SK-N-SH treated with all-trans-retinoic acid at 6 μM for 48 hours (cell line): ENCODE results near the gene SBNO1.
A peak's percentile ranks its signal among the peaks of the same experiment; 100 is the strongest.

Experiments used
- ATAC-seq: fragments of 200-7000 bp; cut with Tn5 transposase; 3 replicates; pipeline ENCODE4 v1.9.1; 2020; ENCODE audit warnings: mild to moderate bottlenecking, moderate library complexity
- ARNTL ChIP-seq: fragments of 450-650 bp; formaldehyde crosslinking; IDR thresholded peaks from 2 replicates; pipeline ENCODE4 v1.5.0; 2020; ENCODE audit warnings: low read depth, mild to moderate bottlenecking, moderate library complexity, borderline replicate concordance
- BACH2 ChIP-seq: fragments of 250-450 bp; sonication (Bioruptor Pico); IDR thresholded peaks from 2 replicates; pipeline ENCODE4 v1.9.0; 2021; ENCODE audit warnings: mild to moderate bottlenecking, borderline replicate concordance
- CSDC2 ChIP-seq: fragments of 250-450 bp; sonication (Bioruptor Pico); IDR thresholded peaks from 2 replicates; pipeline ENCODE4 v1.5.0; 2020; ENCODE audit warnings: mild to moderate bottlenecking, moderate library complexity
- GLIS3 ChIP-seq: fragments of 250-450 bp; sonication (Bioruptor Pico); IDR thresholded peaks from 2 replicates; pipeline ENCODE4 v1.5.0; 2020; ENCODE audit warnings: mild to moderate bottlenecking, moderate library complexity
- ISL1 ChIP-seq: fragments of 250-450 bp; sonication (Bioruptor Pico); IDR thresholded peaks from 2 replicates; pipeline ENCODE4 v2.1.2; 2022; ENCODE audit warnings: mild to moderate bottlenecking, moderate library complexity
- OSR1 ChIP-seq: fragments of 250-450 bp; sonication (Bioruptor Pico); IDR thresholded peaks from 2 replicates; pipeline ENCODE4 v1.8.0; 2022; ENCODE audit warnings: moderate library complexity, mild to moderate bottlenecking, inconsistent platforms
- PATZ1 ChIP-seq: fragments of 250-450 bp; sonication (Bioruptor Pico); IDR thresholded peaks from 2 replicates; pipeline ENCODE4 v1.8.0; 2020; ENCODE audit warnings: mild to moderate bottlenecking, moderate library complexity, borderline replicate concordance
- PPARA ChIP-seq: fragments of 250-450 bp; sonication (Bioruptor Pico); IDR thresholded peaks from 2 replicates; pipeline ENCODE4 v1.5.0; 2020; ENCODE audit warnings: mild to moderate bottlenecking, borderline replicate concordance
- RARB ChIP-seq: fragments of 250-450 bp; sonication (Bioruptor Pico); IDR thresholded peaks from 2 replicates; pipeline ENCODE4 v1.8.0; 2021; ENCODE audit warnings: mild to moderate bottlenecking, moderate library complexity
- SNAI2 ChIP-seq: fragments of 250-450 bp; sonication (Bioruptor Pico); IDR thresholded peaks from 2 replicates; pipeline ENCODE4 v1.5.0; 2020; ENCODE audit warnings: mild to moderate bottlenecking, moderate library complexity
- TCF4 ChIP-seq: fragments of 250-450 bp; sonication (Bioruptor Pico); IDR thresholded peaks from 2 replicates; pipeline ENCODE4 v1.8.0; 2021; ENCODE audit warnings: mild to moderate bottlenecking, moderate library complexity, borderline replicate concordance
- TOX ChIP-seq: fragments of 250-450 bp; sonication (Bioruptor Pico); IDR thresholded peaks from 2 replicates; pipeline ENCODE4 v1.8.0; 2021; ENCODE audit warnings: mild to moderate bottlenecking, moderate library complexity, borderline replicate concordance
- ZFP3 ChIP-seq: fragments of 250-450 bp; sonication (Bioruptor Pico); IDR thresholded peaks from 2 replicates; pipeline ENCODE4 v1.5.0; 2020; ENCODE audit warnings: mild to moderate bottlenecking, moderate library complexity
- ZNF565 ChIP-seq: fragments of 450-650 bp; formaldehyde crosslinking; conservative IDR thresholded peaks from 2 replicates; pipeline ENCODE4 v1.5.0; 2020; ENCODE audit warnings: low read depth, mild to moderate bottlenecking, moderate library complexity
- TF ChIP-seq, protein P1 (sequence below): fragments of 250-450 bp; sonication (Bioruptor Pico); IDR thresholded peaks from 2 replicates; pipeline ENCODE4 v1.5.1; 2021; ENCODE audit warnings: mild to moderate bottlenecking, moderate library complexity
- TF ChIP-seq, protein P2 (sequence below): fragments of 250-450 bp; sonication (Bioruptor Pico); IDR thresholded peaks from 2 replicates; pipeline ENCODE4 v1.5.0; 2020; ENCODE audit warnings: mild to moderate bottlenecking, moderate library complexity

Gene SBNO1

GRCh38 chr12:123270214-123271000, 94.2 kb downstream of the SBNO1 start:
- peak; percentile 8 for ATAC-seq
- TF ChIP-seq RARB (CRISPR knock-in tag) (no peak), PPARA (CRISPR knock-in tag) (no peak), ARNTL (CRISPR knock-in tag) (no peak), TOX (CRISPR knock-in tag) (no peak), GLIS3 (no peak), BACH2 (CRISPR knock-in tag) (no peak), ZNF565 (CRISPR knock-in tag) (no peak), ISL1 (no peak)
- TF ChIP-seq, protein P1, sequence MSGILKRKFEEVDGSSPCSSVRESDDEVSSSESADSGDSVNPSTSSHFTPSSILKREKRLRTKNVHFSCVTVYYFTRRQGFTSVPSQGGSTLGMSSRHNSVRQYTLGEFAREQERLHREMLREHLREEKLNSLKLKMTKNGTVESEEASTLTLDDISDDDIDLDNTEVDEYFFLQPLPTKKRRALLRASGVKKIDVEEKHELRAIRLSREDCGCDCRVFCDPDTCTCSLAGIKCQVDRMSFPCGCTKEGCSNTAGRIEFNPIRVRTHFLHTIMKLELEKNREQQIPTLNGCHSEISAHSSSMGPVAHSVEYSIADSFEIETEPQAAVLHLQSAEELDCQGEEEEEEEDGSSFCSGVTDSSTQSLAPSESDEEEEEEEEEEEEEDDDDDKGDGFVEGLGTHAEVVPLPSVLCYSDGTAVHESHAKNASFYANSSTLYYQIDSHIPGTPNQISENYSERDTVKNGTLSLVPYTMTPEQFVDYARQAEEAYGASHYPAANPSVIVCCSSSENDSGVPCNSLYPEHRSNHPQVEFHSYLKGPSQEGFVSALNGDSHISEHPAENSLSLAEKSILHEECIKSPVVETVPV (CRISPR knock-in tag) = no peak

- ATAC-seq = peak; percentile 10
- TF ChIP-seq BACH2 (CRISPR knock-in tag) (no peak), TCF4 (no peak), GLIS3 (no peak), TOX (CRISPR knock-in tag) (no peak), SNAI2 (CRISPR knock-in tag) (no peak), OSR1 (CRISPR knock-in tag) (no peak), ZFP3 (CRISPR knock-in tag) (no peak), CSDC2 (no peak), PPARA (CRISPR knock-in tag) (no peak)
Measured at GRCh38 chr12:123269896-123270213, 94.8 kb downstream of the SBNO1 start.

DNA sequence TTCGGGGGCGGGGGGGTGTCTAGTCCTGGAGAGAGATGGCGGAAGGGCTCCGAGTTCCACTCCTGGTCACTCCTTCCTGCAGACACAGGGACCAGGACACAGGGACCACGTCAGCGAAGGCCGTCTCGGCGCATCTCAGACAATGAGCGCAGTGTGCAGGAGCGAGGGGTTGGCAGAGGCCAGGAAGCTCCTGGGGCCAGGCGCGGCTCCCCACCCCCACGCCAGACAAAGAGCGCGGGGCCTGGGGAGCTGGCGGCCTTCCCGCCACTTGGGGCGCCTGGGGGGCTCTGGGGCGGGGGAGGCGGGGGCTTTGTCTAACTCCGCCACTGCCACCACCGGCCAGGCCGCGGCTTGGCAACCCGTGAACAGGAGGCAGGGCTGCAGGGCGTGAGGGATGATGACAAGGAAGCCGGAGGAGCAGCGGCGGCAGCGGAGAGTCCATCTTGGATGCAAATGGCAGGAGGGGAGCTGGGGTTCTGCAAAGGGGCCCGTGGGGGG, 95.2 kb downstream of the SBNO1 start:
- TF ChIP-seq PATZ1 (CRISPR knock-in tag) (peak; percentile 63; the same call in 1 of the 2 replicates), TCF4 (peak; percentile 34; the same call in 1 of the 2 replicates)
- TF ChIP-seq, protein P2, sequence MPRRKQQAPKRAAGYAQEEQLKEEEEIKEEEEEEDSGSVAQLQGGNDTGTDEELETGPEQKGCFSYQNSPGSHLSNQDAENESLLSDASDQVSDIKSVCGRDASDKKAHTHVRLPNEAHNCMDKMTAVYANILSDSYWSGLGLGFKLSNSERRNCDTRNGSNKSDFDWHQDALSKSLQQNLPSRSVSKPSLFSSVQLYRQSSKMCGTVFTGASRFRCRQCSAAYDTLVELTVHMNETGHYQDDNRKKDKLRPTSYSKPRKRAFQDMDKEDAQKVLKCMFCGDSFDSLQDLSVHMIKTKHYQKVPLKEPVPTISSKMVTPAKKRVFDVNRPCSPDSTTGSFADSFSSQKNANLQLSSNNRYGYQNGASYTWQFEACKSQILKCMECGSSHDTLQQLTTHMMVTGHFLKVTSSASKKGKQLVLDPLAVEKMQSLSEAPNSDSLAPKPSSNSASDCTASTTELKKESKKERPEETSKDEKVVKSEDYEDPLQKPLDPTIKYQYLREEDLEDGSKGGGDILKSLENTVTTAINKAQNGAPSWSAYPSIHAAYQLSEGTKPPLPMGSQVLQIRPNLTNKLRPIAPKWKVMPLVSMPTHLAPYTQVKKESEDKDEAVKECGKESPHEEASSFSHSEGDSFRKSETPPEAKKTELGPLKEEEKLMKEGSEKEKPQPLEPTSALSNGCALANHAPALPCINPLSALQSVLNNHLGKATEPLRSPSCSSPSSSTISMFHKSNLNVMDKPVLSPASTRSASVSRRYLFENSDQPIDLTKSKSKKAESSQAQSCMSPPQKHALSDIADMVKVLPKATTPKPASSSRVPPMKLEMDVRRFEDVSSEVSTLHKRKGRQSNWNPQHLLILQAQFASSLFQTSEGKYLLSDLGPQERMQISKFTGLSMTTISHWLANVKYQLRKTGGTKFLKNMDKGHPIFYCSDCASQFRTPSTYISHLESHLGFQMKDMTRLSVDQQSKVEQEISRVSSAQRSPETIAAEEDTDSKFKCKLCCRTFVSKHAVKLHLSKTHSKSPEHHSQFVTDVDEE = no peak
- ATAC-seq = peak; percentile 73

- TF ChIP-seq ZFP3 (CRISPR knock-in tag) (no peak), RARB (CRISPR knock-in tag) (no peak), CSDC2 (no peak), GLIS3 (no peak)
- TF ChIP-seq, protein P1 (CRISPR knock-in tag) = no peak
- ATAC-seq = no peak
Measured at GRCh38 chr12:123268850-123269249, 95.8 kb downstream of the SBNO1 start.
